Stimulated activated CD4-positive, alpha-beta T cell treated with anti-CD3 and anti-CD28 coated beads, Interleukin-2, amount 100 ng/mL, for 24 hours (primary cell): ENCODE results near the gene NAT9.

Source experiments
- DNase-seq, 2 donors: peaks; one replicate each; pipeline ENCODE4 v3.0.0-alpha.2; 2020

The NAT9 gene

DNA sequence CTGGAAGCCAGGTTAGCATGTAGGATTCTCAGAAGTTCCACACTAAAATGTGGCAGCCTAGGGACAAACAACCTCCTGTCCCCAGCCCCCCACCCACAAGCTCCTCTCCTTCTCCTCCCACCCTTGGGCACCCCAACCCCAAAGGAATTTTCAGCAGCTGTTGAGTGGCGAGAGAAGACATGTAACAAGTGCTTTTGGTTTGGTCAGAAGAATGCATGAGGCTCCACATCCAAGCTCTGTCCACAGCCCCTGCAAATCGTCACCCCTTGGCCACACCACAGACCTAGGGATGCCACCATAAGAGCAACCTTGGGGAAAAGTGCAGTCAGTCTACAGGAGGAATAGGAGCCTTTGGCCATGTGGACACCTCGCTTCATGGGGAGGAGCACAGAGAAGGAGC, 51.0 kb downstream of the NAT9 start:
- no peak for DNase-seq

DNA sequence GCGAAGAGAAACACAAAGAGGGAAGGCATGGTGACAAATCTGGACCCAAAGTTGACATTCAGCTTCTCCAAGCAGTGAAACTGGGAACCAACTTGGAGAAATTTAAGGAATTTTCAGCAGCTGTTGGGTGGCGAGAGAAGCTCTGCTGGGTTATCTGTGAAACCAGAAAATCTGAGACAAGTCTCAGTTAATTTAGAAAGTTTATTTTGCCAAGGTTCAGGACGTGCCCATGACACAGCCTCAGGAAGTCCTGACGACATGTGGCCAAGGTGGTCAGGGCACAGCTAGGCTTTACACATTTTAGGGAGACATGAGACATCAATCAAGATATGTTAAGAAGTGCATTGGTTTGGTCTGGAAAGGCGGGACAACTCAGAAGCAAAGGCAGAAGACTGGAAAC, 52.3 kb downstream of the NAT9 start:
- DNase-seq: no peak

DNA sequence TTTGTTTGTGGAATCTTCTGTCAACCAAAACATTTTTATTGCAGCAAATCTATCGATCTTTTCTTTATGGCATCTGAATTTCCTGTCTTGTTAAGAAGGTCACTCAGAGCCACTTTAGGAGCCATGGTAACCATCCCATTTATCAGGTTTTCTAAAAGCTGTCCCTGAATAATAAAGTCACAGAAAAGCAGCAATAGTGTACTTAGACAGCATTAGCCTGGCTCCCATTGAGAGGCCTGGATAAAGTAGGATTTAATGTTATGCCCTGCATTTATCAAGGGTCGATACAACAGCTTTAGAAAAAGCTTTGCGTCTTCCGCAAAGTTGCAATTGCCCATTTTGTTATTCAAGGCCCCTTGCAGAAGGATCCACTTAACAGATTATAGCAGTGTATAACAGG, 53.4 kb downstream of the NAT9 start:
- DNase-seq: no peak
